C4-2B (cell line): ENCODE results near the gene KRTAP10-8.

ENCODE experiments used
- ZFX ChIP-seq: fragments of 450-650 bp; IDR thresholded peaks from 2 replicates; pipeline ENCODE4 v1.6.1; 2017
- TF ChIP-seq, protein P1 (sequence below): fragments of 450-650 bp; conservative IDR thresholded peaks from 2 replicates; pipeline ENCODE4 v1.5.1; 2017; ENCODE audit warnings: mild to moderate bottlenecking

DNA sequence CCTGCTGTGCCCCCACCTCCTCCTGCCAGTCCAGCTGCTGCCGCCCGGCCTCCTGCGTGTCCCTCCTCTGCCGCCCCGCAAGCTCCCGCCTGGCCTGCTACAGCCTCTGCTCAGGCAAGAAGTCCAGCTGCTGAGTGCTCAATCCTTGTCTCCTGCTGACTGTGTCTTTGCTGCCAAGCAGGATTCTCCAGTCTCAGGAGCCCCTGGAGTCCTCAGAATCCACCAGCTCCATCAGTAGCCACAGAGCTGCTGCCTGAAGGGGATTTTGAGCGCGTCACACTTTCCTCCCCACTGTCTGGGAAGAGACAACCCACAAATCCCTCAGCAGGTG, 35.3 kb downstream of the KRTAP10-8 start:
- TF ChIP-seq, protein P1, sequence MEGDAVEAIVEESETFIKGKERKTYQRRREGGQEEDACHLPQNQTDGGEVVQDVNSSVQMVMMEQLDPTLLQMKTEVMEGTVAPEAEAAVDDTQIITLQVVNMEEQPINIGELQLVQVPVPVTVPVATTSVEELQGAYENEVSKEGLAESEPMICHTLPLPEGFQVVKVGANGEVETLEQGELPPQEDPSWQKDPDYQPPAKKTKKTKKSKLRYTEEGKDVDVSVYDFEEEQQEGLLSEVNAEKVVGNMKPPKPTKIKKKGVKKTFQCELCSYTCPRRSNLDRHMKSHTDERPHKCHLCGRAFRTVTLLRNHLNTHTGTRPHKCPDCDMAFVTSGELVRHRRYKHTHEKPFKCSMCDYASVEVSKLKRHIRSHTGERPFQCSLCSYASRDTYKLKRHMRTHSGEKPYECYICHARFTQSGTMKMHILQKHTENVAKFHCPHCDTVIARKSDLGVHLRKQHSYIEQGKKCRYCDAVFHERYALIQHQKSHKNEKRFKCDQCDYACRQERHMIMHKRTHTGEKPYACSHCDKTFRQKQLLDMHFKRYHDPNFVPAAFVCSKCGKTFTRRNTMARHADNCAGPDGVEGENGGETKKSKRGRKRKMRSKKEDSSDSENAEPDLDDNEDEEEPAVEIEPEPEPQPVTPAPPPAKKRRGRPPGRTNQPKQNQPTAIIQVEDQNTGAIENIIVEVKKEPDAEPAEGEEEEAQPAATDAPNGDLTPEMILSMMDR: no peak
- no peak for TF ChIP-seq ZFX
